ENCODE data around the gene PTX4. TPM values are rescaled to one million over a fixed set of nuclear protein-coding genes. Genes with fewer than 3 reads are reported as not detected.

PTX4 gene
- total RNA-seq, 1 donor from 2014 or later = not detected

GRCh38 chr16:1533443-1533951, 44.8 kb upstream of the PTX4 start, which contains the start of gene TMEM204:
TMEM204 (plus strand) TSS chr16:1533666; CDS start chr16:1534276, 610 bp downstream.
- DNase-seq (ENCODE audit: low read depth) = no peak
- no peak within 1 kb of the TSS for H3K4me3 ChIP-seq (ENCODE audit: low read depth, low read length)
- no peak for TF ChIP-seq CTCF (conservative IDR thresholded peaks at IDR 0.05; ENCODE audit: low read depth, low read length)

- no peak for DNase-seq (ENCODE audit: low read depth)
- TF ChIP-seq CTCF (conservative IDR thresholded peaks at IDR 0.05; ENCODE audit: low read depth, low read length) = no peak
- no peak overlapping the region for H3K4me3 ChIP-seq (ENCODE audit: low read depth, low read length)
Measured at GRCh38 chr16:1532771-1533170, 44.0 kb upstream of the PTX4 start.

- no peak overlapping the region for H3K4me3 ChIP-seq (ENCODE audit: low read depth, low read length)
- TF ChIP-seq CTCF (conservative IDR thresholded peaks at IDR 0.05; ENCODE audit: low read depth, low read length) = no peak
Measured at GRCh38 chr16:1532081-1532760, 43.5 kb upstream of the PTX4 start.

GRCh38 chr16:1531638-1531910, 42.8 kb upstream of the PTX4 start:
- DNase-seq (ENCODE audit: low read depth) = no peak
- TF ChIP-seq CTCF (conservative IDR thresholded peaks at IDR 0.05; ENCODE audit: low read depth, low read length) = no peak
- H3K4me3 ChIP-seq (ENCODE audit: low read depth, low read length) = no peak overlapping the region

More at GRCh38 chr16:1532081-1532760, 43.5 kb upstream of the PTX4 start:
- DNase-seq (ENCODE audit: low read depth) = no peak

DNA sequence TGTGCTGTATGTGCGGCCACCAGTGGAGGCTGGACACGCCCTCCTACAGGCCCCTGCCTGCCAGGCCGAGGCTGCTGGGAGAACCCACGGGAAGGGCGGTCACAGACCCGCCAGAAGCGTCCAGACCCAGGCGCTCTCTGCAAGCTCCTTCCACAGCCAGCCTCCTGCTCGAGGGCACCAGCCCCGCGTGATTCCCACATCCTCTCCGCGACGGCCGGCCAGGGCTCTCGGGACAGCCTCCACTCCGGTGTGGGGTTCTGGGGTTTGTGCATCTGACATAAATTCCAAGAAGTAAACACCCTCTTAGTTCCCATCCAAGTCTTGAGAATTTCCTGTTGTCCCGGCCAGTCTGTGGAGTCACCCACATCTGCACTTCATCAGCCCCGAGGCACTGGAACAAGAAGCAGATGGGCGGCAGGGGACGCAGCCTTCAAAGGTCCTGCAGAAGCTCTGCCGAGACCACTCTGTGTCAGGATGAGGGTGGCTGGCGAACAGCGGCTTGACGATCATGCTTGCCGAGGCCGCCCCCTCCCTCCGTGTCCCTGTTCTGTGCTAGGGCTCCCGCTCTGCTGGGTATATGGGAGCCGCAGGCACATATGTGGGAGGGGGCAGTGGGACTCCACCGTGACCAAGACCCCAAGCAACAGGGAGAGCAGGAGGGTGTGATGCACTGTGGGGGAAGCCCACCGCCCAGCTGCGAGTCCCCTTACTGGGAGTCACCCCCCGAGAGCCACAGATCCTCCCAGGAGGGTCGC, 42.3 kb upstream of the PTX4 start:
- no peak for TF ChIP-seq CTCF (conservative IDR thresholded peaks at IDR 0.05; ENCODE audit: low read depth, low read length)
- no peak overlapping the region for H3K4me3 ChIP-seq (ENCODE audit: low read depth, low read length)

DNA sequence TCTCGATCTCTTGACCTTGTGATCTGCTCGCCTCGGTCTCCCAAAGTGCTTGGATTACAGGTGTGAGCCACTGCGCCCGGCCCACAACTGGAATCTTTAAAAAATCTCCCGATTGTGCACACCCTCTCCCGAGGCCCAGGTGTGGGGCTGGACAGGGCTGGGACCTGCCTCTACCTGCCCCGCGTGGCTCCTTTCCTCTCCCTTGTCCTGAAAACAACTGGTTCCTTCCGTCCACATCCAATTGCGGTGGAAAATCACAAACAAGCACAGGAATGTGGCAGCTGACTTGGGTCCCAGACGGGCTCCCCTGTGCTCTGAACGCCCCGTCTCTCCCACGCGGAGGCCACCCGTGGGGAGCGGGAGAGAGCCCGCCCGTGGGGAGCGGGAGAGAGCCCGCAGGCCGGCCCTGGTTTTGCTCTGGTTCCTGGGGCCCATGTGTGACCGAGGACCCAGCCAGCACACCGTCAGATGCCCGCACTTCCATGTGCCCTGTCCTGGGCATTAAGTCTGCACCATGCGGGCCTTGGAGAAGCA, 41.7 kb upstream of the PTX4 start:
- no peak for DNase-seq (ENCODE audit: low read depth)

More for the DNA sequence above, 42.3 kb upstream of the PTX4 start:
- no peak for DNase-seq (ENCODE audit: low read depth)

More for the DNA sequence above, 41.7 kb upstream of the PTX4 start:
- H3K4me3 ChIP-seq (ENCODE audit: low read depth, low read length) = no peak overlapping the region
- no peak for TF ChIP-seq CTCF (conservative IDR thresholded peaks at IDR 0.05; ENCODE audit: low read depth, low read length)

Measured in epithelial cell of proximal tubule (primary cell).